ENCODE measurements around the gene SON. TPM values are rescaled to one million over a fixed set of nuclear protein-coding genes. Genes with fewer than 3 reads are reported as not detected.

SON gene
- total RNA-seq, 4 donors from 2014 or later: 223 to 312 (median 267) TPM

- TF ChIP-seq CTCF (IDR thresholded peaks at IDR 0.05; ENCODE audit: low read depth): no peak
Measured at GRCh38 chr21:33554236-33554981, 11.6 kb downstream of the SON start.

DNA sequence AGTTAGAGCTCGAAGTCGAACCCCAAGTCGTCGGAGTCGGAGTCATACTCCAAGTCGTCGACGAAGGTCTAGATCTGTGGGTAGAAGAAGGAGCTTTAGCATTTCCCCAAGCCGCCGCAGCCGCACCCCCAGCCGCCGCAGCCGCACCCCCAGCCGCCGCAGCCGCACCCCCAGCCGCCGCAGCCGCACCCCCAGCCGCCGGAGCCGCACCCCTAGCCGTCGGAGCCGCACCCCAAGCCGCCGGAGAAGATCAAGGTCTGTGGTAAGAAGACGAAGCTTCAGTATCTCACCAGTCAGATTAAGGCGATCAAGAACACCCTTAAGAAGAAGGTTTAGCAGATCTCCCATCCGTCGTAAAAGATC, 12.1 kb downstream of the SON start:
- TF ChIP-seq CTCF (IDR thresholded peaks at IDR 0.05; ENCODE audit: low read depth): no peak

DNA sequence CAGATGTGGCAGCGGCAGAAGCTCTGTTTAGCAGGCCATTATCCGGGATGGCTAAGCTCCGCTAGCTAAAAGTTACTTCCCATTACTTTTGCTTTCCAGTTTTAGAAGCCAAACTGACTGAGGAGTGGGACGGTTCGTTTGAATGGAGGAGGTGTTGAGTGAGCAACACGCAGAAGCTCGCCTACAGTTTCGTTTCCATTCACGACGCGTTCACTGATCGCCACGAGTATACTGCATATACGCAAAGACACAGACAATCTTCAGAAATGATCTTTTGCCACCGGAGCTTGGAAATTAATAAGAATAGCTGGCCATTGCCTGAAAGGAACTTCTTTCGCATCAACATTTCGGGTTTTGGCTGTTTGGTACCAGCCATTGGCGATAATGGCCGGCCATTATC, 14.6 kb downstream of the SON start:
- TF ChIP-seq CTCF (IDR thresholded peaks at IDR 0.05; ENCODE audit: low read depth): no peak

DNA sequence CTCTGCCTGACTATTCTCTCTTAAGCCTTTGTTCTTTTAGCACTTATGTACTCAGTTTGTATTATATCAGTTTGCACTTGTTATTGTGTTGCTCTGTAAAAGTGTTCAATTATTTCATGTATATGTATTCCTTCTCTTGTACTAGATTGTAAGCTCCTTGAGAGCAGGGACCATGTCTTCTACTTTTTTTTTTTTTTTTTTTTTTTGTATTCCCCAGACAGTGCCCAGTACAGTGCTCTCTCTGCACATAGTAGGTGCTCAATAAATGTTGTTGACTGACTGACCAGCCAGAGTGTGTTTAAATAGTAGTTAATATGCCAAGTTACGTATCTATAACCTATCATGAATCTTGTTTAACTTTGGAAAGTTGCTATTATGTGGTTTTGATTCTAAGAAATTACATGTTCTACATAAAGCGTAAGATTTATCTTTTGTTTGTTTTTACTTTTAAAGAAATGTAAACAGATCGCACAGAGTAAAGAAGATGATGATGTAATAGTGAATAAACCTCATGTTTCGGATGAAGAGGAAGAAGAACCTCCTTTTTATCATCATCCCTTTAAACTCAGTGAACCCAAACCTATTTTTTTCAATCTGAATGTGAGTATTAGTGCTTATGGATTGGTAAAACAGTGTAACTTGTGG, 16.1 kb downstream of the SON start:
- TF ChIP-seq CTCF (IDR thresholded peaks at IDR 0.05; ENCODE audit: low read depth): no peak

- no peak for TF ChIP-seq CTCF (IDR thresholded peaks at IDR 0.05; ENCODE audit: low read depth)
Measured at GRCh38 chr21:33559813-33560212, 17.0 kb downstream of the SON start.

- TF ChIP-seq CTCF (IDR thresholded peaks at IDR 0.05; ENCODE audit: low read depth): no peak
Measured at GRCh38 chr21:33560965-33561364, 18.1 kb downstream of the SON start.

DNA sequence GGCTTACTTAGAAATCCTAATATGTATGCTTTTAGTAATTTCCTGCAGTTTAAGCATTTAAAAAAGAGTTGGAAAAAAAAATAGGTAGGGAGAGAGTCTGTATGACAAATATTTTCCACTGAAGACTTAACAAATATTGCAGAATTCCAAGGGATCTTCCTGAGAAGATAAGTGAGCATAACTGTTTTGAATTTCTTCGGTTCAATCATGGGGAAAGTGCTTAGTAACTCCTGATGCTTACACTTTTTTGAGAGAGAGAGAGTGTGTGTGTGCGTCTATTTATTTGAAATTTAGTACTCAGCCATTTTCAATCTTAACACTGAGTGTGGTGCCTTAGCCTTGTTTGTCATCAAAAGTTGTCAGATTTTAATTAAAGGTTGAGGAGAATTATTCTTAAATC, 18.5 kb downstream of the SON start:
- TF ChIP-seq CTCF (IDR thresholded peaks at IDR 0.05; ENCODE audit: low read depth): no peak

All from subcutaneous adipose tissue (tissue), 4 donors.